Ishikawa (cell line): Measurements from ENCODE around the gene SERF1A.
"Not testable (repeated sequence)": the region's sequence is repeated elsewhere in the genome, so short reads cannot be mapped to it uniquely, and the experiment has no call there.

Experiments used
- FOXM1 ChIP-seq: IDR thresholded peaks from 2 replicates; pipeline ENCODE4 v1.6.1; 2012; ENCODE audit warnings: low read depth, borderline replicate concordance
- MAX ChIP-seq: IDR thresholded peaks from 2 replicates; pipeline ENCODE4 v1.6.1; 2012
- YY1 ChIP-seq: IDR thresholded peaks from 2 replicates; pipeline ENCODE4 v1.6.1; 2012; ENCODE audit warnings: low read depth

The SERF1A gene

GRCh38 chr5:70900533-70901271 is at the start of gene SERF1A:
Gene SERF1A, plus strand, starts transcription at chr5:70900669. Its CDS starts 201 bp downstream, at chr5:70900870.
- TF ChIP-seq FOXM1, YY1, MAX: not testable (repeated sequence)
